Activated CD8-positive, alpha-beta memory T cell treated with anti-CD3 and anti-CD28 coated beads, Interleukin-2, amount 10 ng/mL, durations not matched to agents 7 days and 5 days (primary cell): ENCODE data around the gene COL6A2. TPM values are rescaled to one million over a fixed set of nuclear protein-coding genes. Genes with fewer than 3 reads are reported as not detected.
A peak's percentile ranks its signal among the peaks of the same experiment; 100 is the strongest.

Experiments used
- ATAC-seq: fragments of 150-1000 bp; cut with Tn5 transposase; one replicate; pipeline ENCODE4 v1.10.0; 2021; ENCODE audit warnings: moderate library complexity
- CTCF ChIA-PET: fragments of 350-600 bp; sonication (Branson Sonifier 250); formaldehyde crosslinking; loops from one replicate; lab custom pipeline; 2021; ENCODE audit warnings: antibody characterized with exemption; lab: Charles Lee
- DNase-seq: peaks from one replicate; pipeline ENCODE4 v3.0.0-alpha.2; 2020
- H3K27ac Mint-ChIP-seq: one replicate; pipeline ENCODE4 v1.8.0; 2021; ENCODE audit warnings: mild to moderate bottlenecking, mixed read lengths
- H3K27me3 Mint-ChIP-seq: one replicate; pipeline ENCODE4 v1.8.0; 2021; ENCODE audit warnings: mixed read lengths
- H3K36me3 Mint-ChIP-seq: one replicate; pipeline ENCODE4 v1.8.0; 2021; ENCODE audit warnings: mild to moderate bottlenecking, mixed read lengths
- H3K4me1 Mint-ChIP-seq: one replicate; pipeline ENCODE4 v1.8.0; 2021; ENCODE audit warnings: mixed read lengths
- H3K4me3 Mint-ChIP-seq: one replicate; pipeline ENCODE4 v1.8.0; 2021; ENCODE audit warnings: mild to moderate bottlenecking, moderate library complexity, mixed read lengths
- H3K9me3 Mint-ChIP-seq: one replicate; pipeline ENCODE4 v1.8.0; 2022; ENCODE audit warnings: low read depth, mixed read lengths
- total RNA-seq, 2 experiments: library from RNA; stranded (reverse); gene quantifications; one replicate each; pipeline ENCODE4 v1.2.3, GENCODE V29; 2021

COL6A2 gene
- total RNA-seq, 2 experiments from 2014 or later = 5.0 to 17.9 TPM

GRCh38 chr21:46121286-46122221 lies 23.6 kb downstream of the COL6A2 start:
- Mint-ChIP-seq H3K27ac (no peak overlapping the region), H3K36me3 (no peaks in the 10 kb centered on the region), H3K27me3 (no peaks in the 10 kb centered on the region), H3K9me3 (no peaks in the 10 kb centered on the region), H3K4me1 (no peaks in the 10 kb centered on the region), H3K4me3 (no peak overlapping the region)
- CTCF ChIA-PET = no interaction called here
- ATAC-seq (no peak), DNase-seq (peak; percentile 33)

GRCh38 chr21:46122237-46122671 lies 24.3 kb downstream of the COL6A2 start:
- no peaks in the 10 kb centered on the region for H3K27me3 Mint-ChIP-seq
- no peak for ATAC-seq
- H3K27ac Mint-ChIP-seq = no peak overlapping the region
- CTCF ChIA-PET = no interaction called here
- no peaks in the 10 kb centered on the region for H3K36me3 Mint-ChIP-seq
- no peak overlapping the region for H3K4me3 Mint-ChIP-seq
- DNase-seq = peak; percentile 27
- no peaks in the 10 kb centered on the region for H3K4me1 Mint-ChIP-seq
- H3K9me3 Mint-ChIP-seq = no peaks in the 10 kb centered on the region

- no peak for ATAC-seq
- no peak overlapping the region for H3K27ac Mint-ChIP-seq
Observed at GRCh38 chr21:46122758-46123683, 25.1 kb downstream of the COL6A2 start.

GRCh38 chr21:46124083-46124925 lies 26.4 kb downstream of the COL6A2 start:
- H3K36me3 Mint-ChIP-seq = no peaks in the 10 kb centered on the region
- no peaks in the 10 kb centered on the region for H3K4me1 Mint-ChIP-seq
- CTCF ChIA-PET = no interaction called here
- no peak overlapping the region for H3K4me3 Mint-ChIP-seq
- DNase-seq = peak; percentile 18
- H3K27me3 Mint-ChIP-seq = no peaks in the 10 kb centered on the region
- no peak overlapping the region for H3K27ac Mint-ChIP-seq
- ATAC-seq = no peak
- no peaks in the 10 kb centered on the region for H3K9me3 Mint-ChIP-seq

More at GRCh38 chr21:46122758-46123683, 25.1 kb downstream of the COL6A2 start:
- no peaks in the 10 kb centered on the region for H3K9me3 Mint-ChIP-seq
- H3K4me3 Mint-ChIP-seq = no peak overlapping the region
- peak; percentile 18 for DNase-seq
- CTCF ChIA-PET = no interaction called here
- H3K27me3 Mint-ChIP-seq = no peaks in the 10 kb centered on the region
- H3K4me1 Mint-ChIP-seq = no peaks in the 10 kb centered on the region
- H3K36me3 Mint-ChIP-seq = no peaks in the 10 kb centered on the region

- no peaks in the 10 kb centered on the region for H3K9me3 Mint-ChIP-seq
- no peaks in the 10 kb centered on the region for H3K4me1 Mint-ChIP-seq
- peak; percentile 37 for DNase-seq
- no peaks in the 10 kb centered on the region for H3K36me3 Mint-ChIP-seq
- CTCF ChIA-PET = no interaction called here
- no peak for ATAC-seq
- H3K4me3 Mint-ChIP-seq = no peak overlapping the region
- H3K27ac Mint-ChIP-seq = no peak overlapping the region
- no peaks in the 10 kb centered on the region for H3K27me3 Mint-ChIP-seq
Observed at GRCh38 chr21:46124926-46125845, 27.3 kb downstream of the COL6A2 start.

- no peak overlapping the region for H3K27ac Mint-ChIP-seq
- no peaks in the 10 kb centered on the region for H3K9me3 Mint-ChIP-seq
Observed at GRCh38 chr21:46125846-46126301, 28.0 kb downstream of the COL6A2 start.

GRCh38 chr21:46126309-46127238 lies 28.7 kb downstream of the COL6A2 start:
- DNase-seq (peak; percentile 38), ATAC-seq (no peak)
- Mint-ChIP-seq H3K4me3 (no peak overlapping the region), H3K27me3 (no peaks in the 10 kb centered on the region), H3K27ac (no peak overlapping the region), H3K9me3 (no peaks in the 10 kb centered on the region), H3K36me3 (no peaks in the 10 kb centered on the region), H3K4me1 (no peaks in the 10 kb centered on the region)
- CTCF ChIA-PET = no interaction called here

More at GRCh38 chr21:46125846-46126301, 28.0 kb downstream of the COL6A2 start:
- H3K4me3 Mint-ChIP-seq = no peak overlapping the region
- CTCF ChIA-PET = no interaction called here
- H3K27me3 Mint-ChIP-seq = no peaks in the 10 kb centered on the region
- H3K4me1 Mint-ChIP-seq = no peaks in the 10 kb centered on the region
- no peak for ATAC-seq
- no peaks in the 10 kb centered on the region for H3K36me3 Mint-ChIP-seq
- peak; percentile 31 for DNase-seq

GRCh38 chr21:46127239-46128105 lies 29.6 kb downstream of the COL6A2 start:
- no peak overlapping the region for H3K4me3 Mint-ChIP-seq
- H3K27ac Mint-ChIP-seq = no peak overlapping the region
- ATAC-seq (no peak), DNase-seq (no peak)
- no peaks in the 10 kb centered on the region for H3K4me1 Mint-ChIP-seq
- H3K27me3 Mint-ChIP-seq = no peaks in the 10 kb centered on the region
- H3K36me3 Mint-ChIP-seq = no peaks in the 10 kb centered on the region
- no peaks in the 10 kb centered on the region for H3K9me3 Mint-ChIP-seq
- CTCF ChIA-PET = no interaction called here

GRCh38 chr21:46128106-46128932 lies 30.4 kb downstream of the COL6A2 start:
- Mint-ChIP-seq H3K4me1 (no peaks in the 10 kb centered on the region), H3K36me3 (no peaks in the 10 kb centered on the region), H3K4me3 (no peak overlapping the region), H3K27me3 (no peaks in the 10 kb centered on the region), H3K27ac (no peak overlapping the region), H3K9me3 (no peaks in the 10 kb centered on the region)
- CTCF ChIA-PET = no interaction called here
- ATAC-seq (no peak), DNase-seq (no peak)

- CTCF ChIA-PET = no interaction called here
- H3K27ac Mint-ChIP-seq = no peak overlapping the region
- no peaks in the 10 kb centered on the region for H3K4me1 Mint-ChIP-seq
- no peaks in the 10 kb centered on the region for H3K9me3 Mint-ChIP-seq
- DNase-seq = no peak
- H3K36me3 Mint-ChIP-seq = no peaks in the 10 kb centered on the region
- no peak for ATAC-seq
- H3K4me3 Mint-ChIP-seq = no peak overlapping the region
- H3K27me3 Mint-ChIP-seq = no peaks in the 10 kb centered on the region
Observed at GRCh38 chr21:46128933-46129571, 31.1 kb downstream of the COL6A2 start.
